ENCODE data around the gene CYP2C8. TPM values are rescaled to one million over a fixed set of nuclear protein-coding genes. Genes with fewer than 3 reads are reported as not detected.
"Not testable (repeated sequence)": the region's sequence is repeated elsewhere in the genome, so short reads cannot be mapped to it uniquely, and the experiment has no call there.

CYP2C8 gene
- 7.3 and 8.1 TPM in 2 replicates for total RNA-seq
- long read RNA-seq, partial matches to known transcripts, result 3 of 16 reads
- long read RNA-seq, other reads (novel, unspliced or antisense), result 13 of 16 reads

- H3K9me3 Mint-ChIP-seq (ENCODE audit: low read depth), result peaks cover 25% of the 10 kb centered on the region
- DNase-seq (ENCODE audit: low spot score, unreplicated experiment), result no peak
- no peak within 1 kb of the TSS for H3K27ac Mint-ChIP-seq
- H3K27me3 Mint-ChIP-seq, result no peaks in the 10 kb centered on the region
- H3K4me3 Mint-ChIP-seq (ENCODE audit: low read depth), result no peak within 1 kb of the TSS
- H3K4me1 Mint-ChIP-seq (ENCODE audit: low read depth), result peaks cover 14% of the 10 kb centered on the region
- peaks cover 16% of the 10 kb centered on the region for H3K36me3 Mint-ChIP-seq (ENCODE audit: insufficient read depth)
- TF ChIP-seq CTCF (IDR thresholded peaks at IDR 0.05; ENCODE audit: unreplicated experiment), result no peak
These were observed at the start of gene CYP2C8 for GRCh38 chr10:95069286-95069685. CYP2C8 (minus strand) TSS chr10:95069497; CDS start chr10:95069402, 95 bp downstream.

- Mint-ChIP-seq H3K9me3 (ENCODE audit: low read depth) (peaks cover 74% of the 10 kb centered on the region), H3K27ac (no peak overlapping the region), H3K36me3 (ENCODE audit: insufficient read depth) (peaks cover 46% of the 10 kb centered on the region), H3K4me3 (ENCODE audit: low read depth) (no peak overlapping the region), H3K27me3 (no peaks in the 10 kb centered on the region), H3K4me1 (ENCODE audit: low read depth) (no peaks in the 10 kb centered on the region)
- TF ChIP-seq CTCF (IDR thresholded peaks at IDR 0.05; ENCODE audit: unreplicated experiment), result no peak
- no peak for DNase-seq (ENCODE audit: low spot score, unreplicated experiment)
These were observed 47.6 kb upstream of the CYP2C8 start for GRCh38 chr10:95116869-95117269.

- H3K4me1 Mint-ChIP-seq (ENCODE audit: low read depth); DNase-seq (ENCODE audit: low spot score, unreplicated experiment); H3K4me3 Mint-ChIP-seq (ENCODE audit: low read depth); H3K27me3 Mint-ChIP-seq; H3K27ac Mint-ChIP-seq: not testable (repeated sequence)
- Mint-ChIP-seq H3K36me3 (ENCODE audit: insufficient read depth) (peaks cover 35% of the 10 kb centered on the region), H3K9me3 (ENCODE audit: low read depth) (peaks cover 71% of the 10 kb centered on the region)
These were observed 41.5 kb upstream of the CYP2C8 start for GRCh38 chr10:95110823-95111222.

- DNase-seq (ENCODE audit: low spot score, unreplicated experiment), result no peak
- H3K4me1 Mint-ChIP-seq (ENCODE audit: low read depth), result peaks cover 6% of the 10 kb centered on the region
- no peaks in the 10 kb centered on the region for H3K27me3 Mint-ChIP-seq
- H3K36me3 Mint-ChIP-seq (ENCODE audit: insufficient read depth), result no peaks in the 10 kb centered on the region
- no peak overlapping the region for H3K27ac Mint-ChIP-seq
- H3K9me3 Mint-ChIP-seq (ENCODE audit: low read depth), result no peaks in the 10 kb centered on the region
- H3K4me3 Mint-ChIP-seq (ENCODE audit: low read depth), result no peak overlapping the region
- TF ChIP-seq CTCF (IDR thresholded peaks at IDR 0.05; ENCODE audit: unreplicated experiment), result no peak
These were observed 28.5 kb upstream of the CYP2C8 start for GRCh38 chr10:95097805-95098204.

- peaks cover 2% of the 10 kb centered on the region for H3K36me3 Mint-ChIP-seq (ENCODE audit: insufficient read depth)
- H3K4me1 Mint-ChIP-seq (ENCODE audit: low read depth), result peaks cover 6% of the 10 kb centered on the region
- no peak for TF ChIP-seq CTCF (IDR thresholded peaks at IDR 0.05; ENCODE audit: unreplicated experiment)
- no peaks in the 10 kb centered on the region for H3K9me3 Mint-ChIP-seq (ENCODE audit: low read depth)
- H3K27ac Mint-ChIP-seq, result no peak overlapping the region
- no peak overlapping the region for H3K4me3 Mint-ChIP-seq (ENCODE audit: low read depth)
- no peak for DNase-seq (ENCODE audit: low spot score, unreplicated experiment)
- H3K27me3 Mint-ChIP-seq, result no peaks in the 10 kb centered on the region
These were observed 26.8 kb upstream of the CYP2C8 start for GRCh38 chr10:95096143-95096542.

GRCh38 chr10:95079626-95080025 lies 10.3 kb upstream of the CYP2C8 start:
- Mint-ChIP-seq H3K36me3 (ENCODE audit: insufficient read depth) (peaks cover 17% of the 10 kb centered on the region), H3K9me3 (ENCODE audit: low read depth) (peaks cover 31% of the 10 kb centered on the region)
- not testable (repeated sequence) for H3K4me3 Mint-ChIP-seq (ENCODE audit: low read depth); H3K27ac Mint-ChIP-seq; DNase-seq (ENCODE audit: low spot score, unreplicated experiment); H3K4me1 Mint-ChIP-seq (ENCODE audit: low read depth); H3K27me3 Mint-ChIP-seq
